ENCODE data around the gene KIF21B. TPM values are rescaled to one million over a fixed set of nuclear protein-coding genes. Genes with fewer than 3 reads are reported as not detected.

The KIF21B gene
- total and polyA plus RNA-seq, 7 donors, result 0.28 to 18.4 (median 0.81) TPM

- Histone ChIP-seq H3K27ac (no peak overlapping the region), H3K9me3 (no peaks in the 10 kb centered on the region), H3K4me3 (peak overlapping the region in 3 of 4 donors; percentile 54 to 63 (median 58)), H3K36me3 (no peaks in the 10 kb centered on the region), H3K4me1 (peaks cover 0 to 34% (median 16%) of the 10 kb centered on the region in 4 donors), H3K27me3 (peaks cover 0 to 25% (median 0%) of the 10 kb centered on the region in 3 donors)
- 32 to 37% methylated on average over 17 of the region's 17 CpGs for WGBS, 2 donors
- TF ChIP-seq POLR2A (IDR thresholded peaks at IDR 0.05), result no peak
- TF ChIP-seq POLR2AphosphoS5 (IDR thresholded peaks at IDR 0.05), result no peak
- TF ChIP-seq CTCF (IDR thresholded peaks at IDR 0.05), result no peak
- intact Hi-C loops (cut with DNase I), result no loop called here
- no peak for DNase-seq
Observed at GRCh38 chr1:201023920-201024624, 558 bp upstream of the KIF21B start.

GRCh38 chr1:201022820-201023516 is 546 bp downstream of the KIF21B start:
- H3K4me3 ChIP-seq, result peak overlapping the region; percentile 36 to 63 (median 56)
- WGBS, 2 donors, result 4 to 5% methylated on average over 56 of the region's 56 CpGs
- no peaks in the 10 kb centered on the region for H3K9me3 ChIP-seq
- H3K36me3 ChIP-seq, result no peaks in the 10 kb centered on the region
- TF ChIP-seq EP300 (IDR thresholded peaks at IDR 0.05) (no peak), CTCF (IDR thresholded peaks at IDR 0.05) (no peak), POLR2A (IDR thresholded peaks at IDR 0.05) (no peak), POLR2AphosphoS5 (IDR thresholded peaks at IDR 0.05) (no peak)
- H3K27me3 ChIP-seq, result peaks cover 0 to 25% (median 0%) of the 10 kb centered on the region in 3 donors
- no peak overlapping the region for H3K27ac ChIP-seq
- intact Hi-C loops (cut with DNase I), result no loop called here
- DNase-seq, result no peak
- H3K4me1 ChIP-seq, result peaks cover 0 to 24% (median 16%) of the 10 kb centered on the region in 4 donors

GRCh38 chr1:201022493-201022819 is 1.1 kb downstream of the KIF21B start:
- Histone ChIP-seq H3K4me3 (peak overlapping the region in 3 of 4 donors; percentile 54 to 63 (median 58)), H3K4me1 (peaks cover 0 to 21% (median 16%) of the 10 kb centered on the region in 4 donors), H3K36me3 (no peaks in the 10 kb centered on the region), H3K27me3 (peaks cover 0 to 25% (median 0%) of the 10 kb centered on the region in 3 donors), H3K27ac (no peak overlapping the region), H3K9me3 (no peaks in the 10 kb centered on the region)
- intact Hi-C loops (cut with DNase I), result no loop called here
- no peak for DNase-seq
- WGBS, 2 donors, result 54 to 58% methylated on average over 2 of the region's 2 CpGs
- no peak for TF ChIP-seq EP300 (IDR thresholded peaks at IDR 0.05)
- TF ChIP-seq CTCF (IDR thresholded peaks at IDR 0.05), result no peak
- TF ChIP-seq POLR2AphosphoS5 (IDR thresholded peaks at IDR 0.05), result no peak
- no peak for TF ChIP-seq POLR2A (IDR thresholded peaks at IDR 0.05)

GRCh38 chr1:201021630-201022492 is 1.7 kb downstream of the KIF21B start:
- intact Hi-C loops (cut with DNase I), result no loop called here
- no peak for DNase-seq
- peaks cover 0 to 29% (median 0%) of the 10 kb centered on the region in 3 donors for H3K27me3 ChIP-seq
- H3K9me3 ChIP-seq, result no peaks in the 10 kb centered on the region
- no peak overlapping the region for H3K27ac ChIP-seq
- 69 to 79% methylated on average over 7 of the region's 7 CpGs for WGBS, 2 donors
- H3K4me3 ChIP-seq, result no peak overlapping the region
- H3K36me3 ChIP-seq, result no peaks in the 10 kb centered on the region
- H3K4me1 ChIP-seq, result peaks cover 0 to 21% (median 15%) of the 10 kb centered on the region in 4 donors
- TF ChIP-seq CTCF (IDR thresholded peaks at IDR 0.05), result no peak
- no peak for TF ChIP-seq POLR2AphosphoS5 (IDR thresholded peaks at IDR 0.05)
- TF ChIP-seq EP300 (IDR thresholded peaks at IDR 0.05), result no peak
- TF ChIP-seq POLR2A (IDR thresholded peaks at IDR 0.05), result no peak

Data from sigmoid colon (tissue), 7 donors.